Daoy (cell line): ENCODE data around the gene KCNJ1. TPM values are rescaled to one million over a fixed set of nuclear protein-coding genes. Genes with fewer than 3 reads are reported as not detected.

Experiments used
- total RNA-seq: library from RNA; depleted of rRNA; stranded (reverse); fragments of >200 nt; shearing (Covaris generic); gene quantifications from 2 replicates; pipeline ENCODE4 v1.2.3, GENCODE V29; 2014; rRNA removed

Gene KCNJ1
- total RNA-seq, 1 experiment from 2014 or later, result not detected

Other genes starting within 250 kb of the KCNJ1 start
- 11.7 and 15.4 TPM in 2 replicates for gene FLI1, start 173.2 kb downstream of the KCNJ1 start, total RNA-seq
- not detected in 2 replicates for gene KCNJ5, start 24.1 kb upstream of the KCNJ1 start, total RNA-seq
- not detected in 2 replicates for gene TP53AIP1, start 75.6 kb upstream of the KCNJ1 start, total RNA-seq